RPMI7951 (cell line): ENCODE measurements around the gene CANT1. TPM values are rescaled to one million over a fixed set of nuclear protein-coding genes. Genes with fewer than 3 reads are reported as not detected.
A peak's percentile ranks its signal among the peaks of the same experiment; 100 is the strongest.

Experiments
- DNase-seq: peaks from one replicate; pipeline ENCODE4 v3.0.0-alpha.2; 2012; ENCODE audit warnings: low read depth
- total RNA-seq: library from RNA; depleted of rRNA; stranded (reverse); fragments of >200 nt; shearing (Covaris generic); gene quantifications from 2 replicates; pipeline ENCODE4 v1.2.3, GENCODE V29; 2014

The CANT1 gene
- total RNA-seq, 1 experiment from 2014 or later, result 39.2 TPM

DNA sequence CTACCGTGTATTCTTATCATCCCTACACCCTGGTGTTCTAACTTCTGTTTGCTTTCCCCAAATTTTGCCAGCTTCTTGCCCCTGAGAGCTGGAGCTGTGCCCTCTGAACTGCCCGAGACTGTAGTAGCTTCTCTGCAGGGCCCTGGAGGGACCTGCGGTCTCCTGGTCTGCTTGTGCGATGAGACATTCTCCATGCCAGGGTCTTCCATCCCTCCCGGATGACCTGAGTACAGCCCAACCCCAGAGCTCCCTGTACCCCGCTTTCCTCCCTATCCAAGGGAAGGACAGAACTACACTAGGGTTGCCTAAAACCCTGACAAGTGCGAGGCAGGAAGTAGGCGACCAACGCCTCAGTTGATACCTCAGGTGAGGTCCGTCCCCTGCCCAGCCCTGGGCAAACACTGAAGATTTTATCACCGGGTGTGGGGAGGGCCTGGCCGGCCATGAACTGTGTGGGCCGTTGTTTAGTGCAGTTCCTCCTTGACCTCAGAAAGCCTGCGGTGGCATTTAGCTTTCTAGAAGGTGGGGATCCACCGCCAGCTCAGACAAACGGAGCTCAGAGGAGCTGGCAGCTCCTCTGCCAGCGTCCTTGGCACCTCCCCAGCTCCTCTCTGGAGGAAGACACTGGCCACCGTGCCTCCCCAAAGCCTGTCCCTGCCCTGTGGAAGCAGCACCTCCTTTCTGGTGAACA, 13.7 kb downstream of the CANT1 start:
- DNase-seq, result no peak

DNA sequence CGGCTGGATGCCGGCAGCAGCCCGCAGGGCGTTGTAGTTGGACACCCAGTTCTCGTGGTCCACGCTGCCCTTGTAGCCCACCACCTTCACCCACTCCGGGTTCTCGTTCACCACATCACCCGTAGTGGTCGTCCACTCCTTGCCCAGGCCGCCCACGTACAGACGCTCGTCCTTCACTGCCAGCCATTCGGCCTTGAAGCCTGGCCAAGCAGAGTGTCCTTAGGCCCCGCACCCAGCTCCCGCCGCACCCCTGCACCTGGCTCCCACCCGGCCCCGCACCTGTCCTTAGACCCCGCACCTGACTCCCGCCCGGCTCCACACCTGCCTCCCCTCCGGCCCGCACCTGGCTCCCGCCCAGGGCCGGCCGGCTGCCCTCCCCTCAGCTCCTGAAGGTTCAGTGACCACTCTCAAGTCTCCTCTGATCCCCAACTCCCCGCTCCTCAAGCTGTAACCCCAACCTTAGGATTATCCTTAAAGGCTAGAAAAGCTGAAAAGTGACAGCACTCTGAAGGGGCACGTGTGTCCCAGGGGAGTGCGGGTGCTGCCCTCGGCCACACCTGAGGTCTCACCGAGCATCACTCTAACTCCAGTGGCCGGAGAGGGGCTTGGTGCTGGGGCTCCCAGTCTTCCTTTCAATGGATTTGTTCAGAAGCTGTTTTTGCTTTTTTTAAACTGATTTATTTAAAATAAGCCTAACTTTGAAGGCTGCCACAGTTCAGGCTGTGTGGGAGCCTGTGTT, 14.4 kb downstream of the CANT1 start:
- DNase-seq, result no peak

DNA sequence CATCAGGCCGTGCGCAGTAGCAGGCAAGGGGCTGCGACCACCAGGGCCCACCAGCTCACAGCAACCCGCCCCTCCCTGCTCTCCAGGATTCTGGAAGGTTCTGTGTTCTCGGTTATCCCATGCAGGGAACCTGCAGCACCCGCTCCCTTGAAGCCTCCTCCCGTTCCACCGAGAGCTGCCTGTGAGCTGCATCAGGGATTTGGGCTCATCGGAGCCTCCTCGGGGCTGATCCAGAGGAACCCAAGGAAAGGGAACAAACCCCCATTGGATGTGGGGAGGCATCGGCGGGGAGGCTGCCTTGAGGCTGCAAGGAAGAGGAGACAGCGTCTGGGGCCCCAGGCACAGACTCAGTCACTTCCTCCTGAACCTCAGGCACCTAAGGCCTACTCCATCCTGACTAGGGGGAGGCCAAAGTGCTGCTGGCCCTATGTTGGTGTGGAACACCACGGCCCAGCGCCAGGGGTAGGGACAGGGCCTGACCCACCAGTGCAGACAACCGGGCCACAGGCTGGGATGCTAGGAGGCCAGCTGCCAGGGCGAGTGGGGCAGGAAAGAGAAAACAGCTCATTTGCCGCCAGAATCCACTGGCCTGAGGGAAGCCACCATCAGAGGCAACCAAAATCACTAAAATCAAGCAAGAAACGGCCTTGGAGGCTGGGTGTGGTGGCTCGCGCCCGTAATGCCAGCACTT, 15.4 kb downstream of the CANT1 start:
- DNase-seq, result no peak

DNA sequence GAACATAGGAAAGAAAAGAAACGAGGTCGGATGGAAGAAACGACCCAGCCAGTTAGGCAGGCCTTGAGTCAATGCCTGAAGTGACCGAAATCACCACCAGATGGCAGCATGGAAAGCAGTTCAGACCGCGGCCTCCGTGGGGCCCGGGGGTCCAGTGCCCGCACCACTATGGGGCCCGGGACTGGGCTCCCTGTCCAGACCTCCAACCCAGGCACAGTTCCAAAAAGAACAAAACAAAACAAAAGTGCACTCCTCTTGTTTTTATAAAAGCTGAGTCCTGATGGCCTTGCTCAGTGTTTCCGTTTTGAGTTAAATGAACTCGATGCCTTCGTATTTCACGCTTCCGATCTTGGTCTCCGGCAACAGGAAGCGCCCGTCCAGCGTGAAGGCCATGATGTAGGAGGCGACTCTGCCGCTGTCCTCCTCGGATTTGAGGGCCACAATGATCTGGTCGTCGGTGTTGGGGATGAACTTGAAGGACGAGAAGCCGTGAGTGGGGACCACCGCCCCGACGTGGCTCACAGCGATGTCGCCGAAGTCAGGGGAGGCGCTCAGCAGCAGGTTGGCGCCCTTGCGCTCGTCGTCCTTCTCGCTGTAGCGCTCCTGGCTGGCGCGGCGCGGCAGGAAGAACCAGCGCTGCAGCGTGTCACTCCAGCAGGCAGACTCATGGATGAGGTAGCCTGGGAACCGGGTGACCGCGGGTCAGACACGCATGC, 16.2 kb downstream of the CANT1 start:
- DNase-seq, result no peak

DNA sequence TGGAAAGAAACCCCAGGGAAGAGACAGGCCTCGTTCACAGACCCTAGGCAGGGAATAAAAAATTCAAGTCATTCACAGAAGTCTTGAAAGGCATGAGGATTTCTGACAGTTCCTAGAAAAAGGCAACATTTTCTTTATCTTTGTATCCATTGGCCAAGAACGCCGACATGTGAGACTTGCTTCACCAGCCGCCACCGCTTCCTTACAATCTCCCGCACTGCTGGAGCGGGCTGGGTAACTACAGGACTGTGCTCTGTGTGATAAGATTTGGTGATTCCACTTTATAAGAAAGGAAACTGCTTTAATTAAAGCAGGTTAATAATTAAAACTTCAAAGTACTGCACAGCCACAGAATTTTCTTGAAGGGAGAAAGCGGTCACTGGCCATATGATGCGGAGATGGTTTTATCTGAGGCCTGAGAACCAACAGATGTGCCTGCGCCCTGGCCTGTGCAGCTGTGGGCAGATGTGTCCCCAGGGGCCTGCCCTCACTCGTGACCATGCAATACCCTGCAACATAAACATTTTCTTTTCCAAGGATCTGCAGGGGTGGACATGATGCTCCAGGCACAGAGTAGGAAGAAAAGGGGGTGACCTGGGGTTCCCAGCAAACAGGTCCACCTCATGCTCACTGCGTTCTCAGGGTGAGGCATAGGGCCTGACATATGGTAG, 16.9 kb downstream of the CANT1 start:
- no peak for DNase-seq

DNA sequence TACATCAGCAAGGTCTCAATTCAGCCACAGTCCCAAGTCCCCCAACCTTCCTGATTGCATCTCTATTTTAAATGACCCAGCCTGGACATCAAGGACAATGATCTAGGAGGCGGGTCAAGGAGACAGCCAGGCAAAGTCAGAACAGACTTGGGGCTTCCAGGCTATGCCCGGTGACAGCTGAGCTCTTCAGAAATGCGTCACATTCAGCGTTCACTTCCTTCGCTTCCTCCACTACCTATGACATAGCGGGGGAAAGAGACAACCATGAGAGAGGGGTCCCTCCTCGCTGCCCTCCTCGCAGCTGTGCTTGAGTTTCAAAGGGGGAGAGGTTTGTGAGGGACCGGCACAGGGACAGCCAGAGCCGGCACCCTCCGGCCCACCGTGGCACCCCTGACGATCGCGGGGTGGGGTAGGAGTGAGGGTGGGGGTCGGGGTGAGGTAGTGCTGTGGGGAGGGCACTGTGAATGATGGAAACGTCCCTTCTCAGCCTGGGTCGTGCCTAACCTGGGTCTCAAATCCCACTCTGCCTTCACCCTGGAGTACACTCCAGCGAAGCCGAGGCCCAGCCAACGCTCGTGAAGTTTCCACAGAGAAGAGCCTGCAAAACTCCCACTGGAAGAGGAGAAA, 17.5 kb downstream of the CANT1 start:
- DNase-seq, result no peak

DNA sequence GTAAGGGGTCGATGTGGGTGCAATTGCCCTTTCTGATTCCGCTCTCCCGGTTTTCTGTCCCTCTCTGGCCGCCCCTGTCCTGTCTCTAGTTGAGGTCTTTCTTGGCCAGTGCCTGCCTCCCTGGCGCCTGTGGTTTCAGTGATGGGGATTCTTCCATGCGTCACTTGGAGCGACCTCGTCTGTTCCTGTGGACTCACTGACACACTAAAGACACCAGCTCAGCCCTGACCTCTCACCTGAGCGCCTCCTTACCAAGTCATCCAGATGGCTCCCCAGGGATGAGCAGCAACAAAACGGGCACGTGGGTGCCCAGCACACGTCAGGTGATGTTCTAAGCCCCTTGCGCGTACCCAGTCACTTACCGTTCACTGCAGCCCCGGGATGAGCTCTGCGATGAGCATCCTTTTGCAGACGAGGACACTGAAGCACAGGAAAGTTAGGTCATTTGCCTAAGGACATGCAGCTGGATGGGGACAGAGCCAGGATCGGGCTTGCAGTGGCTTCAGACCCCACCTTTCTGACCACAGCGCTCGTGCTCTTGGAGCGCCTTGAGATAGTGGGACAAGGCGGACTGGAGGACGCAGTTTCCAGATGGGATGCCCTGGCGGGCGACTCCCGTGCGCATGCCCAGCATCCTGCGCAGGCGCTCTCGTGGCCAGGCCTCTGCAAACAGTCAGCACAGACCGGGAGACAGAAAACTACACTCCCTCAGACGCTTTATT, 18.4 kb downstream of the CANT1 start:
- DNase-seq, result no peak

- DNase-seq, result no peak
Measured at GRCh38 chr17:78990349-78991016, 19.1 kb downstream of the CANT1 start.

- DNase-seq, result peak; percentile 38
Measured at GRCh38 chr17:78988152-78988551, 21.4 kb downstream of the CANT1 start.

DNA sequence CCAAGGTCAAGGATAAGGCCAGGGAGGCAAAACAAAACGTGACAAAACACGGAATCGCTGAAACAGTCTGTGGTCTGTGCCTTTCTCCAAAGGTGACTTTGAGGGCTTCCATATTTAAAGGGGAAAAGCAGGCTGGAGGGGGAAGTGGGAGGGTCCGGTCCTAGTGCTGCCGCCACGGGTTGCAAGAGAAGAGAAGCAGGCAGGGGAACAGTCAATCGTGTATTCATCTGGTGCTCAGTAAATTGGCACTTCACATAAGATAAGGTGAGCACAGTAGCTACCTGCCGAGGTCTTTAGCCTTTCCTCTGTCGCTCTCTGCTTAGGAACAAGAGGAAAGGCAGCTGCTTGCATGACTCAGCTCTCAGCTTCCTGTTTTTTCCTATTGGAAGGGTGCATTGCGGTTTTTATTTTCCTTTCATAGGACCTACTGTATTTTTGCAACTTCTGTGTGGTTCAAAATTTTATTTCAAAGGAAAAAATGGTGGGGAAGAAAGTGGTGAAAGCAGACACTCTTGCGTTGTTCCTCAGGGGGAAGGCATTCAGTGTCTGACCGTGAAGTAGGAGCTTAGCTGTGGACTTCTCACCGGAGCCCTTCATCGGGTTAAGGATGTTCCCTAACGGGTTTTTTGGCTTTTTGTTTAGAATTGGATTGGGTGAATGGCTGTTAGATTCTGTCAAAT, 22.8 kb downstream of the CANT1 start:
- DNase-seq, result peak; percentile 63

- peak; percentile 56 for DNase-seq
Measured at GRCh38 chr17:78986048-78986648, 23.4 kb downstream of the CANT1 start.

GRCh38 chr17:78985395-78985794, 24.2 kb downstream of the CANT1 start:
- DNase-seq, result no peak

DNA sequence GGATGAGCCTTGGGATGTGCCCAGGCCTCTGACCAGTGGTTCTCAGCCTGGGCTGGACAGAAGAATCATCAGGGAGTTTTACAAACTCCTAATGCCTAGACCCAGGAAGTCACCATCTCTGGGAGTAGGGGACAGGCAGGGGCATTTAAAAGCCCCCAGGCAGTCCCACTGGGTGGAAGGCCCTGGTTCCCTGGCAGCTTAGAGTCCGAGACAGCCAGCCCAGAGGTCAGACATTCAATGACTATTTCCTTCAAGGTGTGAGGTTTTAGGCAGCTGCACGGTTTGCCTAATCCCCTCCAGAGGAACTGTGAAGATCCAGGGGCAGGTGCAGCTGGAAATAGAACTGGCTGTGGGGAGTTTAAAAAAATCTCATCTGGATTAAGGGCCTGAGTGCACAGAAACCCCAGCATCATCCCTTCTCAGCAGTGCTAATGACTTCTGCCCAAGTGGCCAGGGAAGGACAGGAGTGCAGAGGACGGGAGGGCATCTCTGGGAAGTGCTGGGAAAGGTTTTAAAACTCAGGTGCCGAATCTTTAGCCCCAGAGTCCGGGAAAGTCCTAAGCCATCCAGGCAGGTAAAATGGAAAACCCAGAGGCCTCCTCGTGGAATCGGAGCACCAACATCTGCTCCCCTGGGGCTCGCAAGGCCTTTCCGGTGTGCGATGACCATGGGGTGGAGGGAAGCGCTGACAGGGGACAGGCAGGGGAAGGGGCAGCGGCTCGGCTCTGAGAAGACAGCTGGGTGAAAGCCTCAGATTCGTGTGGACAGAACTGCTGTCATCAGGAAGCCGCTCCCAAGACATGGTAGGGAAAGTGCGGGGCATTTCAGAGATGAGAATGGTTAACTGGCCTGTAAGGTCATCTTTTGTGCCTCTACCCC, 28.3 kb downstream of the CANT1 start:
- no peak for DNase-seq

DNA sequence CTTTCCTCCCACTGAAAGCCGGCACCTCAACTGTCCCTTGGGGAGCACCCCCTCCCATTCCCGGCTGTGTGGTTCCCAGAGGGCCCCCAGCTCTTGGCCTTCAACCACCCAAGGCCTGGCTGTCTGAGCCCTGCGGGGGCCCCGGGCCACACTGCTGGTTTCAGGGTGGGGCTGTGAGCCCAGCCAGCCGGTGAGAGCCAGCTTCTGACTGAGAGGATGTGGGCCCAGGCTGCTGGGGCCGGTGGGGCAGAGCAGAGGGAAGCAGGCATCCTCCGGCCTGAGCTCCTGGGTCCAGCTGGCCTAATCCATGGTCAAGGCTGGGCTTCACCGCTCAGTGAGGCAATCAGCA, 29.0 kb downstream of the CANT1 start:
- no peak for DNase-seq

- peak; percentile 92 for DNase-seq
Measured at GRCh38 chr17:78979780-78980623, 29.6 kb downstream of the CANT1 start, which contains the start of gene LGALS3BP. TSS of gene LGALS3BP (minus strand) at chr17:78979923. CDS start at chr17:78977191, 2,732 bp downstream.

- DNase-seq, result no peak
Measured at GRCh38 chr17:78977997-78978973, 31.3 kb downstream of the CANT1 start.
